IPS-18c (cell line): Measurements from ENCODE around the gene DPP7.

ENCODE experiments used
- H3K4me3 ChIP-seq: 2 replicates; pipeline ENCODE4 v1.7.0; 2013; ENCODE audit warnings: low read depth, mild to moderate bottlenecking, low read length, moderate library complexity; ENCODE audit not compliant: insufficient read depth
- H3K9me3 ChIP-seq: one replicate; pipeline ENCODE4 v1.6.1; 2013; ENCODE audit warnings: mild to moderate bottlenecking, low read length, moderate library complexity; ENCODE audit not compliant: control insufficient read depth, insufficient read depth

The DPP7 gene

DNA sequence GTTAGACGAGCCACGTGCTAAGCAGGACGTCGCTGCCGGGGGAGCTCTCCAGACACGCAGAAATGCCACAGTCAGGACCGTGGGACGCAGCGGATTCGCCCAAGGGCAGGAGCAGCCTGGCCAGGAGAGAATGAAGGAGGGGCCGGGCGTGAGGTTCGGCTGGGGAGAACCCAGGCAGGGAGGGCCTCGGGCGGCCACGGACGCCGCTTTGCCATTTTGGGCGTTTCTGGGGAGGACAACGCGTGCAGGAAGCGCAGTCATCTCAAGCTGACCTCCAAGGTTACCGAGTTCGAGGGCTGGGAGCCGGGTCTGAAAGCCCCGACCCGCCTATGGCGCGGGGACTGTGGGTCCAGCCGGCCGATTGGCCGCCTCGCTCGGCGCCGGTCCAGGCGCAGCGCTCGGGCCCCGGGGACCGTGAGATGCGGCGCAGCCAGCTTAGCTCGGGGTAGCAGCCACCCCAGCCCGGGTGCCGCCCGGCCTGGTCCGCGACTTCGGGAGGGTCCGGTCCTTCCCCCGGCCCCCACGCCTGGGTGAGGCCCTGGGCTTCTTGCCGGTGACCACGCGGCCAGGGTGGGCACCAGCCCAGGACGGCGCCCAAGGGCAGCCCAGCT lies 28.5 kb downstream of the DPP7 start:
- peaks cover 3% of the 10 kb centered on the region for H3K9me3 ChIP-seq
- peak overlapping the region; percentile 79 for H3K4me3 ChIP-seq

DNA sequence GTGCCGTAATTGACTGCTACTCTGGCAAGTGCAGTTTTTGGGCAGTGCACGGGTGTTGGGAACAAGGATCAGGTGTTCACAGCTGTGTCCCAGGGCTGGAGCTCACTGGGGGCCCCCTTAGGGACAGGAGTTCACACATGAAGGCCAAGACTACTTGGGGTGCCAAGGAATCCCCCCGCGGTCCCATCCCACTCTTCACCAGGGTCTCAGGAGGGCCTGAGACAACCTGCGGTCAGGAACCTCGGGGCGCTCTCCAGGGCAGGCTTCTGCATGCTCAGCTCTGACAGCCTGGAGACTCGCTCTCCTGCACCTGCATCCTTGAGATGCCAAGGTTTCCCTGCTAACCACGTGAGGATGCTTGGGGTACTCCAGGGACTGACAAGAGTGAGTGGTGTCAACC lies 30.0 kb downstream of the DPP7 start:
- Histone ChIP-seq H3K4me3 (no peak overlapping the region), H3K9me3 (peaks cover 3% of the 10 kb centered on the region)

DNA sequence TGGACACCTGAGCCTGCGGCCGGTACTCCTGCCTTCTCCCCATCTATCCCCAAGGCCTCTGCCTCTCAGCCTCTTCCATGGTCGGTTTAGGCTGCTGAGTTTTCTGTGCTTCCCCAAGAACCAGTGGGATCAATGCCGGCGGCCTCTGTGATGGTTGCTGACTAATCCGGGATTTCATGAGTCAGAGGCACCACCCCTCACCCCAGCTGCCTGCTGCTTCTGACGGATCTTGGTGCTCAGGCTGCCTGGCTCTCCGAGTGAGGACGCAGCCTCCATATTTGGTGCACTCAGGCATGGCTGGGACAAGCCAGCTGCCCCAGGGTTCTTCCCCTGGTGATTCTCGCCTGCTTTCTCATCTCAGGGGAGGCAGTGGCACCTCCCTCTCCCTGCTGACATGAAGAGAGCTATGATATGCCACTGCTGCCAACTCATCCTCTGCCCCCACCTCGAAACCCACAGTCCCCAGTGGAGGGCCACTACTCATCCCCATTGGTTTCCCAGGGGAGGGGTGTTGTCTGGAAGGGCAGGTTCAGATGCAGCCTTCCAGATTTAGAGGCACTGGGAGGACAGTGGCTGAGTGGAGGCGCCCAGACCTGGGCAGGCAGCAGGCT lies 31.0 kb downstream of the DPP7 start:
- no peak overlapping the region for H3K4me3 ChIP-seq

DNA sequence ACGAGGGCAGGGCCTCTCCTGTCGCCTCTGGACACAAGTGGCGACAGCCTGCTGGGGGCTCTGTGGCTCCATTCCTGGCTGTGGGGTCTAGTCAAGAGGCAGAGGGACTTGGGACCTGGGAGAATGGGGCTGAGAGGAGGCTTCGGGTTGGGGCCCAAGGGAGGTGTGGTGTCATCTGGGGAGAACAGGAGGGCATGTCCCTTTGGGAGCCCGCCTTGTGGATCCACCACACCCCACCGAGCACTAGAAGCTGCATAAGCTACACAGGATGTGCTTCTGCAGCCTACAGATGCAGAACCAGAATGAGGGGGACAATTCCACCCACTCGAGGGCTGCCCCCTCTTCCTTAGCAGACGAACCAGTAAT lies 31.6 kb downstream of the DPP7 start:
- H3K4me3 ChIP-seq: no peak overlapping the region
- peaks cover 3% of the 10 kb centered on the region for H3K9me3 ChIP-seq

More for the DNA sequence above, 31.0 kb downstream of the DPP7 start:
- H3K9me3 ChIP-seq: peaks cover 3% of the 10 kb centered on the region

DNA sequence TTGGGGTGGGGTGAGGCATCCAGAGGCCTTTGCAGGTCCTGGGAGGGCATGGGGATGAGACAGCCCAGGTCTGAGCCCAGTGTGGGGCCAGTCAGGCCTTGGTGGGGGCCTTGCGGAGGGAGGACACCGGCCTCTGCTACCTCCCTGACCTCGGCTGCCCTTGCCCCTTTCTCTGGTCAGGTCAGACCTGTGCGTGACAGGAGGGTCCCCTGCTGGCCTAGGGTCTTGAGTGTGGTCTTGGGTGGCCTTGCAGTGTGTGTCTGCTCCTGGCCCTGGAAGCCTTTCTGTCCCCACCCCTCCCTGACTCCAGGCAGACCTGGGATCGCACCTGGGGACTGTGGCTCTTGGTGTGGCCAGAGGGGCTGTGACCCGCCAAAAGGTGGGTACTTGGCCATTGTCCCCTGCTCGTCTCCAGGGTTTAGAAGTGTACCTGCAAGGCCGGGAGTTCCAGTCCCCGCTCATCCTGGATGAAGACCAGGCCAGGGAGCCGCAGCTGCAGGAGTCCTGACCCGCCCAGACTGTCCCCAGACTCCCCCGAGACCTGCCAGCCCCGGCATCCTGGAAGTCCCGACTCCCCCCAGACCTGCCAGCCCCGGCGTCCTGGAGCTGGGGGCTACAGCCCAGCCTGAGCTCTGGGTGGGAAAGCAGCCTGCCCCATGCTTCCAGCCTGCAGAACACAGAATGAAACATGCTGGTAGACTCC lies 32.2 kb downstream of the DPP7 start:
- H3K9me3 ChIP-seq: peaks cover 2% of the 10 kb centered on the region
- H3K4me3 ChIP-seq: no peak overlapping the region

DNA sequence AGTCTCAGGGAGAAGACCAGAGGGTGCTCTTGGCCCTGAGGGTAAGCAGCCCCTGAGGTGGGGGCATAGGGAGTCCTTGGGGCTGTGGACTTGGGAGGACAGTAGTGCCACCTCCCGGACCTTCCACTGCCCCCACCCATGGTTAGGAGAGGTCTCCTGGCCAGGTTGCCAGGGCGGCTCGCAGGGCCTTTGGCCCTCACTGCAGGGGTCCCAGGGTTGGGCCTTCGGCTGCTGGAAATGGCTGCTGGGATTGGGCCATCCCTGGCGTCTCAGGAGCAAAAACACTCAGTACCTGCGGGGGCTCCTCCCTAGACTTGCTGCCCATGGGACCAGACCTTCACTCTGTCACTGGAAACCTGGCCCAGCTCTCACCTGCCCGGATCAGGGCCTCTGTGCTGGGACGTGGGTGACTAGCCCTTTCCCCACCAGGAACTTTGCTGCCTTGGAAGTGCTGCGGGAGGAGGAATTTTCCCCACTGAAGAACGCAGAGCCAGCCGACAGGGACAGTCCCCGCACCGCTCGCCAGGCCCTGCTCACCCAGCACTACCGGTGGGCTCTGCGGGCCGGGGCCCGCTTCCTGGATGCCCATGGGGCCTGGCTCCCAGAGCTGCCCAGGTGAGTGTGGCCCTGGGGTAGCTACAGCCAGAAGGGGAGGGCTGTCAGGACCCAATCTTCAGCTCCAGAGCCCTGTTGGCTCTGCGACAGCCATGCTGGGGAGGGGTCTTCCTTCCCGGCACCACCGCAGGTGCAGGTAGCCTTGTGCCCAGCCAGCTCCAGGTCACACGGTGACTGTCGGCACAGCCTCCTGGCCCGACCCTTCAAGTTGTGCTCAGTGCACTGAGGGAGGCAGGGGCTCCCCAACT lies 34.0 kb downstream of the DPP7 start:
- no peaks in the 10 kb centered on the region for H3K9me3 ChIP-seq
- no peak overlapping the region for H3K4me3 ChIP-seq

DNA sequence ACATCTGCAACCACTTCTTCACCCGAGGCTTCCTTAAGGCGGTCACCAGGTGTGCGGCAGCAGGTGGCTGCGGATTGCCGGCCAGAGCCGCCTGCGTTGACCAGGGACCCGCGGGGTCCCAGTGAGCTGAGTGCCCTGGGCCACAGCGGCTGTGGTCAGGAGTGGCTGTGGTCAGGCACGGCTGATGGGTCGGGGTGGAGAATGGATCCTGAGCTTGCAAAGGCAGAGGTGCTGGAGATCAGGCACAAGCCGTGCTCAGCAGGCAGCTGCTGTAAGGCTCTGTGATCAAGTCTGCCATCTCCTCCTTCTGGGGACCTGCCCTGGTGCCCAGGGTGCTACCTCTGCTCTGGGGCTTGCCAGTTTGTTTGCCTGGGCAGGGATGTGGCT lies 35.1 kb downstream of the DPP7 start:
- Histone ChIP-seq H3K9me3 (no peaks in the 10 kb centered on the region), H3K4me3 (no peak overlapping the region)

DNA sequence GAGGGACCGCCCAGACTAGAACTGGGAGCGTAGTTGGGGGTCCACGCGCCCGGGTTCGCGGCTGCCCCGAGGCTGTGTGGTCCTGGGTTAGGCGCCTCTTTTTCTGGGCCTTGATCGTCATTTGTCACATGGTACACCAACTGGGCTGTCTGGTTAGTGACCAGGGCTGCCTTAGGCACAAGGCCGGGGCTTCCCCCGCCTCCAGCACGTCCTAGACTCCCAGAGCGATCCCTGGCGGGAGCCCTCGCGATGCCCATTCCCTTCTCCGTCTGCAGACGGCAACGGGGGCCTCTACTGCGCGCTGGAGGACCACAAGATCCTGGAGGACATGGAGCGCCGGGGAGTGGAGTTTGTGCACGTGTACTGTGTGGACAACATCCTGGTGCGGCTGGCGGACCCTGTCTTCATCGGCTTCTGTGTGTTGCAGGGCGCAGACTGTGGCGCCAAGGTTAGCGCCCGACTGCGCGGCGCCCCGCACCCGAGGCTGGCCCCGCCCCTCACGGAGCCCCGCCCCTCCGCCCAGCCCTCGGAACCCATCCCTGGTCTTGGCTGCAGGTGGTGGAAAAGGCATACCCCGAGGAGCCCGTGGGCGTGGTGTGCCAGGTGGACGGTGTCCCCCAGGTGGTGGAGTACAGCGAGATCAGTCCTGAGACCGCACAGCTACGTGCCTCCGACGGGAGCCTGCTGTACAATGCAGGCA lies 35.7 kb downstream of the DPP7 start:
- H3K9me3 ChIP-seq: no peaks in the 10 kb centered on the region
- H3K4me3 ChIP-seq: peak overlapping the region; percentile 52

DNA sequence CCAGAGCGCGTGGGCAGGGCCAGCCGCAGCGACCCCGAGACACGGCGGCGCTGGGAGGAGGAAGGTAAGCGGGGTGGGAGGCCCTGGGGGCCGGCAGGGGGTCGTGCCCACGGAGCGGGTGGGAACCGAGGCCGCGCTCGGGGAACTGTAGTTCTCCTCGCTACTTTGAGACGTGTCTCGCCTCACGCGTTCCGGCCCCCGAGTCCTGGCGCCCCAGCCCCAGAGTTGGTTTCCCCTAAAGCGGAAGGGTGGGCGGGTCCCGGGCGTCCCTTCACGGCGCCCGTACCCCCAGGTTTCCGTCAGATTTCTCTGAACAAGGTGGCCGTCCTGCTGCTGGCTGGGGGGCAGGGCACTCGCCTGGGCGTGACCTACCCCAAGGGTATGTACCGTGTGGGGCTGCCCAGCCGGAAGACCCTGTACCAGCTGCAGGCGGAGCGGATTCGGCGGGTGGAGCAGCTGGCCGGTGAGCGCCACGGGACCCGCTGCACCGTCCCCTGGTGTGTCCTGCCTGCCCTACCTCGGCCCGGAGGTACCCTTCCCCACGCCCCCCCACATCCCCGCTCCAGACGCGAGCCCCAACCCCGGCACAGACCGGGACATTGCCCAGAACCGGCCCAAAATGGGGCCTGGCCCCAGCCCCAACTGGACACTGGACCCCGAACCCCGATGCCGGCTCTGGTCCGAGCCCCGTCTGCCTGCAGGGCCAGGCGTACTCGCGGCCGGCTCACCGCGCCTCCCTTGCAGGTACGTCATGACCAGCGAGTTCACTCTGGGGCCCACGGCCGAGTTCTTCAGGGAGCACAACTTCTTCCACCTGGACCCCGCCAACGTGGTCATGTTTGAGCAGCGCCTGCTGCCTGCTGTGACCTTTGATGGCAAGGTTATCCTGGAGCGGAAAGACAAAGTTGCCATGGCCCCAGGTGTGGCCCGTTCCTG lies 36.5 kb downstream of the DPP7 start:
- H3K4me3 ChIP-seq: peak overlapping the region; percentile 52
- H3K9me3 ChIP-seq: no peaks in the 10 kb centered on the region

DNA sequence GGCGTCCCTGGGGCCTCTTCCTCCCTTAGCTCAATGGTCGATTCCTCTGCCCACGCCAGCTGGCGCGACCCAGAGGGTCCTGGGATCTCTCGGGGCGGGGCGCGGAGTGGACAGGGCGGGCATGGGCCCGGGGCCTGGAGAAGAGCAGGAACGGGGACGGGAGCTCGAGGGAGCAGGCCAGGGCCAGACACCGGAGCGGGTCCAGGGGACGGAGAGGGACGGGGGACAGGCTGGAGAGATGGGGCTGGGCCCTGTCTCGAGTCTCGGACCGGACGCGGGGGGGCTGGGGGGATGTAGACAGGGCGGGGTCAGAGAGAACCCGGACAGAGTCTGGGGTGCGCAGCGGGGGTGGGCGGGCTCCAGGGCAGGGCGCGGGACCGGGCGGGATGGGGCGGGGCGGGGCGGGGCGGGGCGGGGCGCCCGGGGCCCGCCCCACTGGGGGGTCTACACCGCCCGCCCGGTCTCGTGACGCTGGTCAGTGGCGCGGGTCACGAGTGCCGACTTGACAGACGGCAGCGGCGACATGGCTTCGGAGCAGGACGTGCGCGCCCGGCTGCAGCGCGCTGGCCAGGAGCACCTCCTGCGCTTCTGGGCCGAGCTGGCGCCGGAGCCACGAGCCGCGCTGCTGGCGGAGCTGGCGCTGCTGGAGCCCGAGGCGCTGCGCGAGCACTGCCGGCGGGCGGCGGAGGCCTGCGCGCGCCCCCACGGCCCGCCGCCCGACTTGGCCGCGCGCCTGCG lies 37.4 kb downstream of the DPP7 start, which contains the start of gene UAP1L1:
TSS of gene UAP1L1 (plus strand) at position 508 of the 738 bp plus-strand sequence. CDS start at position 524, 16 bp downstream.
- peak within 1 kb of the TSS; percentile 52 for H3K4me3 ChIP-seq

DNA sequence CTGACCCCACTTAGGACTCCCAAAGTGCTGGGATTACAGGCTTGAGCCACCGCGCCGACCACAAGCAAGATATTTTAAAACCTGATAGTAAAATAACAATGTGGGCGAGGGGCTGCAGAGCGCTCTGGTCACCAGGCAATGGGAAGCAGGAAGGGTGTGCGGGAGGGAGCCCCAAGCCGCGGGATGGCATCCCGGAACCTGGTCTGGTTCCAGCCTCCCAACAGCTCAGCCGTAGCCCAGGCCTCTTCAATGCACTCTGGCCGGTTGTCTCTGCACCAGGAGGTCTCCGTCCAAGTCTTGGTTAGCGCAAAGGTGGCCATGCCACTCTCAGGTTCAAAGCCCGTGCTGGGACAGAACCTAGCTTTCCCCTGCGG lies 37.9 kb downstream of the DPP7 start:
- Histone ChIP-seq H3K4me3 (peak overlapping the region; percentile 36; the same call in 1 of the 2 replicates), H3K9me3 (no peaks in the 10 kb centered on the region)

More for the DNA sequence above, 37.4 kb downstream of the DPP7 start, which contains the start of gene UAP1L1:
- no peaks in the 10 kb centered on the region for H3K9me3 ChIP-seq

DNA sequence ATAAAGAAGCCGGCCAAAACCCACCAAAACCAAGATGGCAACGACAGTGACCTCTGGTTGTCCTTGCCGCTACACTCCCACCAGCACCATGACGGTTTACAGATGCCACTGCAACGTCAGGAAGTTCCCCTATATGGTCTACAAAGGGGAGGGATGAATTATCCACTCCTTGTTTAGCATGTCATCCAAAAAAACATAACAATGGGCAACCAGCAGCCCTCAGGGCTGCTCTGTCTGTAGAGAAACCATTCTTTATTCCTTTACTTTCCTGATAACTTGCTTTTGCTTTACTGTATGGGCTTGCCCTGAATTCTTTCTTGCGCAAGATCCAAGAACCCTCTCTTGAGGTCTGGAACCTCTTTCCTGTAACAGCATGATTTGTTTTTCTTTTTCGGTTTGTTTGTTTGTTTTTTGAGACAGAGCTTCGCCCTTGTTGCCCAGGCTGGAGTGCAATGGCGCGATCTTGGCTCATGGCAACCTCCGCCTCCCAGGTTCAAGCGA lies 39.2 kb downstream of the DPP7 start:
- Histone ChIP-seq H3K9me3 (no peaks in the 10 kb centered on the region), H3K4me3 (no peak overlapping the region)

DNA sequence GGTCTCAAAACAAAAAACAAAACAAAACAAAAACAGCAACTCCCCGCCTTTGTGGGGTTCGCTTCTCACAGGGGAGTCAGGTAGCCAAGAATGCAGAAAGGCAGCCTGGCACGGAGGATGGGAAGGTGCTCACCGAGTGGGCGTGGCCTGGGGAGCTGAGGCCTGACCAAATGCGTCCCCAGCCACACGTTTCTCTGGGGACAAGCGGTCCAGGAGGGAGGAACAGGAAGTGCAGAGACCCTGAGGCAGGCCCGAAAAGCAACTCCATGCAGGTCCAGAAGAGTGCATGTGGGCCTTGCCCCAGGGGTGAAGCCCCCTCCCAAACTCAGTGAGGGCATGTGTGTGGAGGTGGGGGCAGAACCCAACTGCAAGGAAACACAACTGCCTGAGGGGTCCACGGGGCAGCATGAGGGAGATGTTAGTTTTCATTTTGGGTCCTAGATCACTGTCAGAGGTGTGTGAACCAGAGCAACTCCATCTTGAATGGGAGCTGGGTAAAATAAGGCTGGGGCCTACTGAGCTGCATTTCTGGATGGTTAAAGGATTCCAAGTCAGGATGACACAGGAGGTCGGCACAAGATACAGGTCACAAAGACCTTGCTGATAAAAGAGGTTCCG lies 39.8 kb downstream of the DPP7 start:
- Histone ChIP-seq H3K4me3 (no peak overlapping the region), H3K9me3 (no peaks in the 10 kb centered on the region)

DNA sequence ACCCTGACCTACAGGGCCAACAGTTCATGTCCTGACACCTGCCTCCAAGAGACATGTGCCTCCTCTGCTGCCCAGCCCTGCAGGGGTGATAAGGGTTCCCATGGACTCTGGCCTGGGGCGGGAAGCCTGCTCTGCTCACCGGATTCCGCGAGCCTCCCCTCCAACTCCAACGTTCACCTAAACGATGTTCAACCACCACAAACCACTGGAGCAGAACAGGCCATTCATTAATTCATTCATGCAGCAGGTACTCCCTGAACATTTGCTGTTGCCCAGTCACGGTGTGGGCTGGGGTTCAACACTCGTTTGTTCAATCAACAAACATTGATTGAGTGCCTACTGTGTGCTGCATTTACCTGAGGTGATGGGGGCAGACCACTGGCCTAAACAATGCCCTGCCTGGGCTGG lies 40.5 kb downstream of the DPP7 start:
- Histone ChIP-seq H3K4me3 (no peak overlapping the region), H3K9me3 (no peaks in the 10 kb centered on the region)

DNA sequence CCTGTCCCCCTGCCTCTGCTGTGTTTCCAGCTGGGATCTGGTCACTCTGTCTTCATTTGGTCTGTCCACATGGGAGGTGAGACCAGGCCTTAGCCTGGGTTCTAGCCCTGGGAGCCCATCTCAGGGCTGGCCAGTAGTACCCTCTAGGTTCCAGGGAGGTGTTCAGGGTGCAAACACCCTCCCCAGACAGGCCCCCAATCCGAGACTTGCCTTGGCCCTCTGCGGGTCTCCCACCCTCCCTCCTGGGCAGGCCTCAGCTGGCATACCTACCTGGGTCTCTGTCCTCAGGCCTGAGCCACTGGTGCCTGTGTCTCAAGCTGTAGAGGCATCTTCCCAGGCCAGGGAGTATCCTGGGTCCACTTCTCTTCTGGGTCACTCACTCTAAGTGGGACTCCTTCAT lies 43.3 kb downstream of the DPP7 start:
- peak overlapping the region; percentile 63 for H3K4me3 ChIP-seq
- H3K9me3 ChIP-seq: no peaks in the 10 kb centered on the region
